Measurements from ENCODE around the gene SLC2A13. TPM values are rescaled to one million over a fixed set of nuclear protein-coding genes. Genes with fewer than 3 reads are reported as not detected.

The SLC2A13 gene
- total and polyA plus RNA-seq, 2 donors (not counting 3 experiments of a cell fraction or from before 2014, with no cell fraction given), result 1.2 to 4.9 TPM

DNA sequence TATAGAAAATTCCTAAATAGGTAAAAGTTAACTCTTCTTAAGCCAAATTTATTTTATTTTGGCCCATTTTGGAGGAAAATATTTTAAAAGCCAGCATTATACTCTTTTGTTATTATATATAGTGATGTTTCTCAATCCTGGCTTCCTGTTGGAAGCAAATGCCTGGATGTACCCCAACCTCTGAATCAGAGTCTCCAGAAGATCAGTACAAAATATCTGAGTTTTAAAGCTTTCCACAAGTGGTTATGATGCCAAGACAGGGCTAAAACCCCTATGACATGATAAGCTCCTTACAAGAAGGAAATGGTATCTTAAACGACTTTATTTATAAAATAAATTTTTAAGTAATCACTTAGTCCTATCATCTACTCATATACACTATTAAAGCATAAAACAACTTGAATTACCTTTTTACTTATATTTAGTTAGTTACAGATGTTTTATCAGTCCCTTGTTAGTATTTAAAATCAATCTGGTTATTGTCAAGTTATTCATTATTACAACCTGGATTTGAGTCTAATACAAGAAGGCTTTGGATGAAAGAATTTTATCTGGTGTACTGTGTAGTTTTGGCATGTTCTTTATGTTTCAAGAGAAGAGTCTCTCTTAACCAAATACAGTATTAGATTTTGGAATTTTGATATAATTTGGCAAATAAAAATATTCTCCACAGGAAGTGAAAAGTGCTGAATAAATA is 238.1 kb downstream of the SLC2A13 start:
- Histone ChIP-seq H2AFZ (ENCODE audit: low read depth, low read length) (no peak overlapping the region), H3K9me3 (replicated peaks; ENCODE audit: control insufficient read depth, insufficient read depth, low read length) (no peaks in the 10 kb centered on the region), H3K4me2 (ENCODE audit: insufficient read depth, low read length) (no peak overlapping the region), H3K36me3 (ENCODE audit: control insufficient read depth in 2 of 2, extremely low read depth in 1 of 2, insufficient read depth in 2 of 2, low read length in 2 of 2) (no peaks in the 10 kb centered on the region), H3K79me2 (ENCODE audit: control insufficient read depth, insufficient read depth, low read length) (no peaks in the 10 kb centered on the region), H4K20me1 (replicated peaks; ENCODE audit: control insufficient read depth, extremely low read depth, insufficient read depth, low read length) (no peaks in the 10 kb centered on the region), H3K9ac (replicated peaks; ENCODE audit: extremely low read depth, insufficient read depth, low read length) (no peak overlapping the region), H3K27ac (ENCODE audit: insufficient read depth, low read depth, low read length) (no peak overlapping the region), H3K4me3 (replicated peaks in 1 of 3; ENCODE audit: insufficient read depth in 1 of 3, low read depth in 1 of 3, low read length in 3 of 3) (no peak overlapping the region), H3K27me3 (ENCODE audit: control insufficient read depth in 2 of 2, insufficient read depth in 2 of 2, low read length in 2 of 2) (no peaks in the 10 kb centered on the region), H3K4me1 (ENCODE audit: control insufficient read depth, extremely low read depth, insufficient read depth, low read length) (no peaks in the 10 kb centered on the region), H3K9me1 (replicated peaks; ENCODE audit: control insufficient read depth, extremely low read depth, insufficient read depth, low read length) (no peaks in the 10 kb centered on the region)
- TF ChIP-seq, protein P1, sequence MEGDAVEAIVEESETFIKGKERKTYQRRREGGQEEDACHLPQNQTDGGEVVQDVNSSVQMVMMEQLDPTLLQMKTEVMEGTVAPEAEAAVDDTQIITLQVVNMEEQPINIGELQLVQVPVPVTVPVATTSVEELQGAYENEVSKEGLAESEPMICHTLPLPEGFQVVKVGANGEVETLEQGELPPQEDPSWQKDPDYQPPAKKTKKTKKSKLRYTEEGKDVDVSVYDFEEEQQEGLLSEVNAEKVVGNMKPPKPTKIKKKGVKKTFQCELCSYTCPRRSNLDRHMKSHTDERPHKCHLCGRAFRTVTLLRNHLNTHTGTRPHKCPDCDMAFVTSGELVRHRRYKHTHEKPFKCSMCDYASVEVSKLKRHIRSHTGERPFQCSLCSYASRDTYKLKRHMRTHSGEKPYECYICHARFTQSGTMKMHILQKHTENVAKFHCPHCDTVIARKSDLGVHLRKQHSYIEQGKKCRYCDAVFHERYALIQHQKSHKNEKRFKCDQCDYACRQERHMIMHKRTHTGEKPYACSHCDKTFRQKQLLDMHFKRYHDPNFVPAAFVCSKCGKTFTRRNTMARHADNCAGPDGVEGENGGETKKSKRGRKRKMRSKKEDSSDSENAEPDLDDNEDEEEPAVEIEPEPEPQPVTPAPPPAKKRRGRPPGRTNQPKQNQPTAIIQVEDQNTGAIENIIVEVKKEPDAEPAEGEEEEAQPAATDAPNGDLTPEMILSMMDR (IDR thresholded peaks at IDR 0.05; ENCODE audit: extremely low read depth in 1 of 2, insufficient read depth in 1 of 2, low read depth in 1 of 2, low read length in 2 of 2), result no peak
- no peak for TF ChIP-seq JUN (IDR thresholded peaks at IDR 0.05; ENCODE audit: borderline replicate concordance, insufficient read depth, insufficient read length, low read depth)
- no peak for TF ChIP-seq EZH2 (IDR thresholded peaks at IDR 0.05; ENCODE audit: borderline replicate concordance, low read depth, low read length, severe bottlenecking)
- TF ChIP-seq, protein P2, sequence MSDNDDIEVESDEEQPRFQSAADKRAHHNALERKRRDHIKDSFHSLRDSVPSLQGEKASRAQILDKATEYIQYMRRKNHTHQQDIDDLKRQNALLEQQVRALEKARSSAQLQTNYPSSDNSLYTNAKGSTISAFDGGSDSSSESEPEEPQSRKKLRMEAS (IDR thresholded peaks at IDR 0.05; ENCODE audit: insufficient read depth, insufficient read length), result no peak
- TF ChIP-seq POLR2AphosphoS5 (IDR thresholded peaks at IDR 0.05; ENCODE audit: insufficient read depth, low read depth, low read length), result no peak
- TF ChIP-seq GATA2 (IDR thresholded peaks at IDR 0.05; ENCODE audit: insufficient read depth, insufficient read length, low read depth, low read length), result no peak
- no peak for TF ChIP-seq FOS (IDR thresholded peaks at IDR 0.05; ENCODE audit: borderline replicate concordance, insufficient read depth, low read length)
- no peak for TF ChIP-seq POLR2A (IDR thresholded peaks at IDR 0.05; ENCODE audit: low read depth, low read length)
- no peak for TF ChIP-seq MYC (IDR thresholded peaks at IDR 0.05; ENCODE audit: low read depth, low read length)
- FAIRE-seq (no peak), DNase-seq (ENCODE audit: low read depth, low spot score) (no peak)
- CTCF ChIA-PET, result no interaction called here
- dilution Hi-C loops (cut with MboI; ENCODE audit: extremely low pct_ligation_motif_present, low sequenced_read_pairs) (no loop called here), intact Hi-C loops (cut with micrococcal nuclease) (no loop called here)
- POLR2A ChIA-PET, result no interaction called here
- BruUV-seq (replicated peaks), result no TSS peak
